NCI-H1105 treated with DMSO at 0.1 percent for 48 hours (cell line): Measurements from ENCODE around the gene RFX3.
"Not testable (repeated sequence)": the region's sequence is repeated elsewhere in the genome, so short reads cannot be mapped to it uniquely, and the experiment has no call there.

ENCODE experiments used
- DNase-seq: peaks from one replicate; lab custom pipeline; 2025; lab: John Stamatoyannopoulos, UW

The RFX3 gene

DNA sequence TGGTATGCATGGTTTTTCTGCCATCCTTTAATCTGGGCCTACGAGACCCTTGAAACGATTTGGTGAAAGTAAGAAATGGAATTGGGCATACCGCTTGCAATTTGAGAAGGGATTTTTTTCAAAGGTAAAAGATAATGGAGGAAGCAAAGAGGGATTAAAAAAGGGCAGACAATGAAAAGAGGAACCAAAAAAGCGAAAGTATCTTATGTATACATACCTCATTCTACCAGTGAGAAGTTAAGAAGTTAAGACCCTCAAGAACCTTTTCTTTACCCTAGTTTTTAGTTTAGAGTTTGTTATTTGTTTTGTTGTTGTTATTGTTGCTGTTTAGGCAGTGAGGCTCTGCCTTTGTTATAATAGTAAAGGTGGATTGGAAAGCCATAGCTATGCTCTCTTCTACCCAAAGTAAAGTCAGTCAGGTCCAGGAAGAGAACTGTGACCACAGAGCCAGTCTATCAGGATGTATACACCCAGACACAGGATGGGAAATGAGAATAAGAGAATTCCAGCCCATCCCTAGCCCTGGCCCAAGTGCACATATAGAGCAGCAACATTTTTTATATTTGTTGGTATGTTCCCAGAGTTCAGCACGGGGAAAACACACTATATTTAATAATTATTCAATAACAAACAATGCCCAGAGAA lies 166.6 kb downstream of the RFX3 start:
- no peak for DNase-seq

DNA sequence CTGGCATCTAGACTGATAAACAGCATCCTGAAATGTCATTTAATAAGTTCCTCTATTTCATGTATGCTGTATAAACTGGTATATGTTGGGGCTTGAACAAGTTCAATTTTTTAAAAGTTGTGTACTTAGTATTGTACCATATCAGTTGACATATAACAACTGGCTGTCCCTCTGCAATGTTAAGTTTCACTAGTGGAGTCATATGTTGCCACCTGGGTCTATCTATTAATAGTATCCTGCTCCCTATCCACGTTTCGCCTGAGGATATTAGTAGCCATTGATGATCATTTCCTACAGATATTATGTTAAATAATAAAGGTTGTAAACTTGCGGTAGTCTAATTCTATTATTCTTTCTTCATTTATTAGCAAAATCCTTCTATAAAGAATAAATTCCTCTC lies 177.6 kb downstream of the RFX3 start:
- no peak for DNase-seq

DNA sequence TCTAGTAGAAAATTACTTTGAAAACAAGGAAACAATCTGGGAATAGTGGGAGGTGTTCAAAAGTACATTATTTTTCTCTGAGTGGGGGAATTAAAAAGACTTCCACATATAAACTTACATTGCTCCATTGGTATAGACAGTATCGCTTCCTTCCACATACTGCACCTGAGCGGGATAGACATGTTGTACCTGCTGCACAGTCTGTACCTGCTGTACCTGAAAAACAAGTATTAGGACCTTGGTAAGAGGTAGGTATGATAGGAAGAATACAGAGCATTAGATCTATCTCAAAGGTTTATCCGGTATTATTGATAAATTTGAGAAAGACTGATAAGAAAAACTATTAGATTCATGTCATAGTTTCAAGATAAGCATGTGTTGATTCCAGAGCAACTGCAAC lies 179.3 kb downstream of the RFX3 start:
- no peak for DNase-seq

DNA sequence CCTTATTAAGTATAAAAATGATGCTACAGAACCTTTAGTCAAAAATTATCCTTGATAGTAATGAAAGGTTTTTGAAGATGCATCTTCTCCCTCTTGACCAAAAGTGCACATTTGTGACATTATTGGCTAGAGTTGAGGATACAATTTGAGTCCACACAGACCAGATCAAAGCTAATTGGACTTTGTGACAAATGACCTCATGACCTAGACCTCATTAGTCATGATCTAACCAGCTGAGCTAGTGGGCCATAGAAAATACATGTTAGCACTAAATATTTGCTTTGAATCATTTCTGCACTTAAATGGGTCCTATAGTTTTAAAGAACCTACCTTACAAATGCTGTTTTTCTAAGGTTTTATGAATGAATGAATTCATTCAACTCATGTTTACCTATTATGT lies 182.1 kb downstream of the RFX3 start:
- DNase-seq, result no peak

DNA sequence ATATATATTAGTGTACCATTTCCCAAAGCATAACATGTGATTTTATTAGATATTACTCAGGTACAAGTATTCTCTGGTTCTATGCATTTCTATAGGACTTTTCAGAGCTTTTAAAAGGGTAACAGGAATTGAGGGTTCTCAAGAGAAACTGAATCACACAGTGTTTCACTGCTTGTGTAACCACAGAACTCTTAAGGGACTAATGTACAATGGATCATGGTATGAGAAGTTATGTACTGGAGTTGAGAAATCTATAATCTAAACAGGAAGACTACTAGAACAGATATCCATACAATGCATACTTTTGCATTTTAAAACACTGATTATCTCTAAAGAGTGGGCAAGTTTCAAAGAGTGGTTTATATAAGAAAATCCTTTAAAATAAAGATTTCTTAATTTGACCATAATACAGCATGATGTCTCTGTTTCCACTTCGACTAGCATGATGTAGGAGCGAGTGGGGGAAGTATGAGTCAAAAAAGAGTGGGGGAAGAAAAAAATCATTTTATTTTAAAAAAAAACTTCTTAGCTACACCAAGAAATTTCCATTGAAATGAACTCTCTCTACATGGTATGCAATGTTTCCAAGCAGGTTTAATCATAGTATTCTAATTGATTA lies 183.5 kb downstream of the RFX3 start:
- no peak for DNase-seq

DNA sequence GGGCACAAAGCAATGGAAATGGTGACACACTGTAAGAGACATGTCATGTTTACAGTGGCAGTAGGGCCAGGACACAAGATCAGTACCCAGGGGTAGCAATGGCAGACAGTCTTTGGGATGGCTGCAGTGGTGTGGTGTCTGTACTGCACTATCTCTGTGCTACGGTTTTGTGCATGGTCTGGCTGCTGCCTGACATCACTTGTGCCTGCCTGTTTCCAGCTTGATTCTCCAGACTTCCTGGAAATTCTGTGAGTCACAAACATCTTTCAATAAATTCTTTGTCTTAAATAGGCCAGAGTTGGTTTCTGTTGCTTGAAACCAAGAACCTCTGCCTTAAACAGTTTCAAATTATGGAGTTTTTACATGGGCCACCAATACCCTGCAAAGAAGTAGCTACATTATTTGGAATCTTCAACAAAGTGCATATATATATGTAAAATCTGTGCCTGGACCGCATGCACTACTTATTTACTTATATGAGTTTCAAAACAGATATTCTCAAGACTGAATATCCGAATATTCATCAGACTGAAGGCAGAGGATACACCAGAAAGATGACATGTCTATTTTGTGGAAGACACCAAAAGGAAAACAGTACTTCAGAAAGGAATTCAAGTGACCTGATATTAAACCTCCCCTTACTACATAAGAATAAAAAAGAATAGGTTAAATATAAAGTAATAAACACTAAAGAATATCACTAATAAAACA lies 188.1 kb downstream of the RFX3 start:
- DNase-seq, result no peak

DNA sequence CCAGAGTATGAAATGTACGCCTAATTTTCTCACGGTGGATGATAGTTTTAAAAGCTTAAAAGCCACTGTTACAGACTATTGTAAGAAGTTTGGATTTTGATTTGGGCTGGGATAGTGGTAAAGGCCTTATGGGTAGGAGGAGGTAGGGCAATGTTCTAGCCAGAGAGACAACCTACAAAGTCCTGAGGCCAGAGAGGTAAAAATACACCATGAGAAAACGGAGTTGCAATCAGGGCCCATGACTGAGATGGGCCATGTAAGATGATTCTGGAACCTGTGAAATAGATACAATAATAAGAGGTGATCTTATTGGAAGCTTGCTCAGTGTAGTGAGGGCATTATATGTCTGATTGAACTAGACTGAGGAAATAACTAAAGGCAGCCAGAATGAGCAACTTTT lies 188.8 kb downstream of the RFX3 start:
- no peak for DNase-seq

DNA sequence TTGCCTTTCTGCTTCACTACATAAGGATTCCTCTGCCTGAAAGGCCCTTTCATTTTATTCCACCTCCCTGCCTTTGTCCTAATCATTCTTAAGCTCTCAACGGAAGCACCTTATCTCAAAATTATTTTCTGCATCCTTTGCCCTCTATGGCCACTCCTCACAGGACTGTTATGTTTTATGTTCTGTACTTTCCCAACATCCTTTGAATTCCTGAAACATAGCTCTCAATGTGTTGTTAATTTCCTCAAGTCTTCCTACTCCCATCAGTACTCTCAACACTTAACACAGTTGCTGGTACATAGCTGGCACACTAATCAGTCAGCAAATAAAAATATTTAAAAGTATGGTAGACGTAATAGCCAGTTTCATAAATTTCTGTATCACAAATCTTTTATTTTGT lies 193.0 kb downstream of the RFX3 start:
- no peak for DNase-seq

DNA sequence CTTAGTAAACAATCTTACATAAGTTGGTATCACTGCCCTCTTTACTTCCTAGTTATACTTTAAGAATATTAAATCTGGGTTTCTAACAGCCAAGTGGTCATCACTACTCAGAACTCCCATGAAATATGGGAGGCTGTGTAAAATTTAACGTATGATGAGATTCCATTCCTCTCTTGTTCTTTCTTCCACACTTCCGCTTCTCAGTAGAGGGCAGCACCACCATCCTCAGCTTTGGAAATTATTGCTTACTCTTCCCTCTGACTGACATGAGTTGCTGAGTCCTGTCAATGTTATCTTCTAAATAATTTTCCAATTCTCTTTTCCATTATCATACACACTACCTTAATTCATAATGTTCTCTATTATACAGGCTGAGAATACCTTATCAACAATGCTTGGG lies 194.0 kb downstream of the RFX3 start:
- DNase-seq, result peak; percentile 42

DNA sequence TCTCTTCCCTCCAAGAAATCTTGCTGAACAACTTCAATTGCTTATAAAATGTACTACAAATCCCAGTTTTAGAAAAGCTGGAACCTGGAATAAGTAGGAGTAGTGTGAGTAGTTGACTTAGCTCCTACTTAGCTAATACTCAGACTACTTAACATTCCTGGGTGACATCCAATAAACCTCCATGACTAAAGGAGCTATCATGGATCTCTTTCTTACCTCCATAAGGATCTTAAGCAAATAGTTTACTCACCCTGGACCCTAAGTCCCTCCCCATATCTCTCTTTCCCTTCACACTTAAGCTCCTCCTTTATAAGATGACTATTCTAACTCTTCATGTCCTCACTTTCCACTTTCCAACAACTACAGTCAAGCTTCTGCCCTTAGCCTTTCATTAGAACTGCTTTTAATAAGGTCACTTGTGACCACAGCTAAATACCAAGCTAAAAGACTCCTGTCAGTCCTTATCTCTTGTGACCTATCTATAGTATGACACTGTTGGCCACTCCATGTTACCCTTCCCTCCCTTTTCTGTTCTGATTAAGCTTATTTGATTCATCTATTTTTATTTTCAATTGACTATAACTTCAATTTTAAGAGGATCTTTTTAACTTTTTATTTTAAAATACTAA lies 194.9 kb downstream of the RFX3 start:
- DNase-seq, result no peak

DNA sequence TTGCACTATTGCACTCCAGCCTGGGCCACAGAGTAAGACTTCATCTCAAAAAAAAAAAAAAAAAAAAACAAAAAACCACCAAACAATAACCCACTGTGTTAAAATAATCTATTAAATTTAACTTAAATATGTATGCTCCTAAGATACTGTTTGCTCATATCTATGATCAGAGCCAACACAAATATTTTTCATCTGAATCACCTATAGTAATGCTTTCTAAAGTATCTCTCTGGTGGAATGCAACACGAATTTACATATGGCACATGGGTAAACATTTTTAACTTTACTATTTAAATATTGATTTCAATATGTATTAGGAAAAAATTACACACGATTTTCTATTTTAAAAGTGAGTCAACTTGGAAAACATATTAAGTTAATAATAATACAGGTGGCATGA lies 196.4 kb downstream of the RFX3 start:
- no peak for DNase-seq

DNA sequence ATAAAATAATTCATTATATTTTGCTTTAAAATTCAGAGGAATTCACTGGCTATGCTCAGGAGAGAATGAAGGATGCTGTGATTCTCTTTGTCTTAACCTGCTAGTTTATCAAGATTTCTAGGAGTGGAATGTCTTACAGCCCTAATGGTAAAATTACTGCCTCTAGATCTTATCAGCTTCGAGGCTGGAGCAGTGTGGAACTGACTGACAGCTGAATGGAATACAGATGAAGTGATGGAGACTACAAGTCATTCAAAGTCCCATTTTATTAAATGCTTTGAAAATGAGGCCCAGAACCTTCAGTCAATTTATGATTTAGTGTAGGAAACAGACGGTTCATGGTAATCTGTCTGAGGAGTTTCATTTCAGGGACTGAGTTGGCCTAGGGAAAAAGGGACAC lies 202.1 kb downstream of the RFX3 start:
- DNase-seq, result no peak

DNA sequence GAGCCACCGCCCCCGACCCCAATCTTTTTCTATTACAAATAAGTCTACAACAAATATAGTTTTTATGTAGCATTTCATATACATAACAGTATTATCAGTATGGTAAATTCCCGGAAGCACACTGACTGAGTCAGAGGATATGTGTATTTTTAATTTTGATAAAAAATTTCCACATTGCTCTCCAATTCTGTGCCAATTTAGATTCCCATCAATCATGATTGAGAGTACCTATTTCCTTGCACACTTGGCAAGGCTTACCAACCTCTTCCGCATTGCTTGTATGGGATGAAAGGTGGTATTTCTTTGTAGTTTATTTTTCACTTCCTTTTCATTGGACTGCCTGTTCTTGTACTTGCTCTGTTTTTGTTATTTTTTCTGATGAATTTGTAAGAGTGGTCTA lies 204.6 kb downstream of the RFX3 start:
- no peak for DNase-seq

DNA sequence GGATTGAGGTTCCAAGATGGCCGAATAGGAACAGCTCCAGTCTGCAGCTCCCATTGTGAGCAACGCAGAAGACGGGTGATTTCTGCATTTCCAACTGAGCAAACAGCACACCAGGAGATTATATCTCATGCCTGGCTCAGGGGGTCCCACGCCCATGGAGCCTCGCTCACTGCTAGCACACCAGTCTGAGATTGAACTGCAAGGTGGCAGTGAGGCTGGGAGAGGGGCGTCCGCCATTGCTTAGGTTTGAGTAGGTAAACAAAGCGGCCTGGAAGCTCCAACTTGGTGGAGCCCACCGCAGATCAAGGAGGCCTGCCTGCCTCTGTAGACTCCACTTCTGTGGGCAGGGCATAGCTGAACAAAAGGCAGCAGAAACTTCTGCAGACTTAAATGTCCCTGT lies 213.2 kb downstream of the RFX3 start:
- not testable (repeated sequence) for DNase-seq

DNA sequence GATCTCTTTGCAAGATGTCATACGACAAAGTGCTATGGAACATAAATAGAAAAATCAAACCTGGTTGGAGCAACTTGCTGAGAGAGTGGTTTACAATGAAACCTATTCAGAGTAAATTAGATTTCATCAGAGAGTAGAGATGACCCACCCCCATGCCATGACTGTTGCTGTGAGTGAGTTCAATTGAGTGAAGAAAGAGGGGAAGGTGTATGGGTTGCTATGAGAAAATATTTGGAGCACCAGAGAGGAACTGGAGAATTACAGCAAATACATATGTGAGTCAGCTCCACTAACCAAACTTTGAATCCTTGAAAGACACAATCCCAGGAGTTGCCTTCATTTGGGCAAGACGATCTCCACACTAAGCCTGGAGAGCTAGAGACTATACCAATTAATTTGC lies 217.2 kb downstream of the RFX3 start:
- no peak for DNase-seq

DNA sequence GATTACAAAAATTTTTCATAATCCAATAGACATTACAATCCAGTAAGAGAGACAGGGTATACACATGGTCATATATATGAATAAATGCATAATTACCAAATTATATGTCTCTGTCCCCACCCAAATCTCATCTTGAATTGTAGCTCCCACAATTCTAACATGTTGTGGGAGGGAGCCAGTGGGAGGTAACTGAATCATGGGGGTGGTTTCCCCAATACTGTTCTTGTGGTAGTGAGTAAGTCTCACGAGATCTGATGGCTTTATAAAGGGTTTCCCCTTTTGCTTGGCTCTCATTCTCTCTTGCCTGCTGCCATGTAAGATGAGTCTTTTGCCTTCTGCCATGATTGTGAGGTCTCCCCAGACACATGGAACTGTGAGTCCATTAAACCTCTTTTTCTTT lies 221.4 kb downstream of the RFX3 start:
- DNase-seq, result not testable (repeated sequence)

DNA sequence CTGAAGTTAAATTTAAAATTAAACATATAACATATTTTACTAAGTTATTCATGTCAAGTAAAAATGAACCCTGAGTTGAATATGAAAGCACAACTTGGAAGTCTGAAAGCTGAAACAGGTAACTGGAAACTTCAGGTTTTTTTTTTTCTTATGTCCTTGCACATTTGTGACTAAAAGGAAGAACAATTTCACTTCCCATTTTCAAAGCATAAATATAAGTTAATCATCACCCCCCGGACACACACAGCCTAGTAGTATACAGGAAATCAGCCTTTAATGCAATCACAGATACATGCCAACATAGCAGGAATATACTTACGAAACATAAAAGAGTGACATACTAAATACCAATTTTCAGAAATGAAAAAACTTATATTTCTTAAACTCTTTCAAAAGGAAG lies 225.9 kb downstream of the RFX3 start:
- no peak for DNase-seq

DNA sequence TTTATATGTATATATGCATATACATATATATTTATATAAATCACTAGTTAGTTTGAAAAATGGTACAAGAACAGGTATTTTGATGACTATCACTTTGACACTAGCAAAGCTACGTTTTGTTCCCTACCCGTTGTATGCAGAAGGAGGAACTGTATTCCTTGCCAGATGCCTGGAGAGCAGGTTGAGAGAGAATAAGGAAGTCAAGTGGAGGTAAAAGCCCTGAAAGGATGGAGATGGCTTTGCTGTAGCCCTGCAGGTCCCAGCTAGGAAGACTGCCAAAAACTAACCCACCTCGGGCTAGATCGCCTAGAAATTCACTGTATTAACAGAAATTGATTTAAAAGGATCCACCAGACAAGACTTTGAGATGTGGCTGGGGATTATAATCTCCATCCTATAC lies 229.3 kb downstream of the RFX3 start:
- no peak for DNase-seq

DNA sequence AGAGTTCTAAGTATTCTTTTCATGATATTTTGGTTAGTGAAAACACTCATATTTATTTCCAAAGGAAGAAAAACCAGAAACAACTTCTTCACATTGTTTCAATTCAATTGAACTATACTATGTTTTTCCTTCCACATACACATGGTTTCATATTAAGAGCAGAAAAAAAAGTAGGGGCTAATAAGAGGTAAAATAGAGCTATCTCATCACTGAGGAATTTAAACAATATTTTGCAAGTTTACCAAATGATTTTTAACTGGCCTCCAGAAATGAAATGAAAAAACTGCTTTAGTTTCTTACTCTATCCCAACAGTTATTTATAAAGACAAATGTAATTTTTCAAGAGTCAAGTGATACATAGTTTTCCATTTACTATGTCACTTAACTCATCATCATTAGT lies 233.5 kb downstream of the RFX3 start:
- DNase-seq, result no peak

DNA sequence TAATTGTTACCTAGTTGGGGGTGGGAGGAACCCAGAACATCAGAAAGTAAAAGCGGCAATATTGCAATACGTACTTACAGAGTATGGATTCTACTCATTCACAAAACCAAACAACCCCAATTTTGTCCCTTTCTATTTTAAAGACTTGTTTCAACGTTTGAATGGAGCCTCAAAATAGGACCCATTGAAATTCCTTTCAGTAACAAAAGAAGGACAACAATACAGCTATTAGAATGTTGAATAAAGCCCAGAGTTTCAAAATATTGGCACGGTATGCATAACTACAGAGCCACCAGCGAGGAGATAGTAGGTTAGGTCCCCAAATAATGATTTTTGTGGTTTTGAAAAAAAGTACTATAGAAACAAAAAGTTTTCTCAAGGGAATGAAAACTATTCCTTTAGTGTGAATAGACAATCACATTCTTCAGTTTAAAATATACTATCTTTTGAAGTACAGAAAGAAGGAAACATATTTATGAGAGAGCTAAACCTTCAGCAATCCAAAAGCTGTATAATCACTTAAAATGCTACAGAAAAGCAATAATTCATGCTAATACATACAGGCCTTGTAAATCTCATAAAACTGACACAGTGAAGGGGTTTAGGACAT lies 235.5 kb downstream of the RFX3 start:
- no peak for DNase-seq

DNA sequence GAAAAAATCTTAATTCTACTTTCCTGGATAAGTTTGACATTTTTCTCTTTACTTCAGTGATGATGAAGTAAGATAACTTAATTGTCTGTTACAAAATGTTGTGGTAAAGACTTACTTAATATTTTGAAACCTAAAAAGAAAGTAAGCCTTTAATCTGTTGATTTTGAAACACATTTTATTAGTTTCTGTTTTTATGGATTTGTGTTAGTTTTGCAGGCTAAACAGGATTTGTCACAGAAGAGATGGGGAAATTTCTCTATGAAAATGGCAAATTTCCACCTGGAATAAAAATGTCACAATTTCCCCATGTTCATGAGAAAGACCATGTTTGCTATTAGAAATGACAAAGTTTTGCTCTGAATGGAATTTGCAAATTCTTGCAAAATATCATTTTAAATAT lies 237.1 kb downstream of the RFX3 start:
- no peak for DNase-seq

DNA sequence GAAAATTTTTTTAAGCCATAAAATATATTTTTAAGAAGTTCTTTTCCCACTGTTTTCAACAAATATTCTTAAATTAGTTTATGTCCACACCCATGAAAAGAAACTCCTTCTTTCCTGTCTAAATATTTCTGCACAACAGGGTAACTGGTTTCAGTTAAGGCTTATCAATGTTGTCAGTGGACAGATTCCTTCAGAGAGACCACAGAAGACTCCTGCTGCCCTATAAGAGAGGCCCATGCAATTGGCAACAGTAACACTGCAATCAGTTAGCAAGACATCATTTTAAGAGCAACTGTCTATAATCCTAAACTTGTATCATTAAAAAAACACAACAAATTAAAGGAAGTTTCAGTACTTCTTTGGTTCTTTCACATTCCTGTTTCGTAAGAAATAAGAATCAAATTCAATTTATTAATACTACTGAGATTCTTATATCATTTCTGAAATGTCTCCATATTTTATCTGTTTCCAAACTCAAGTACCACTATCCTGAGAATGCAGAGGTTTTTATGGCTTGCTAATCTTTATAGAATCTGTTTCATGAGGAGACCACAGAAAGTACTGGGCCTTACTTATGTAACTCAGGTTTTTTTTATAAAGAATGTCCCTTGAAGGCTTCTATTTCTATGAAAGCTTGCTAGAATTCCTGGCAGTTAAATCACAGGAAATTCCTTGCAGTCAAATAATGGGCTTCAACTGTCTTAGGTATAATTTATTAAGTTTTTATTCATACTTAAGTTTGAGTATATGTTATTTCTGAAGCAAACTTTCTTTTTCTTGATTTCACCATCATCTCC lies 240.2 kb downstream of the RFX3 start:
- no peak for DNase-seq
